ENCODE measurements around the gene FBRS. TPM values are rescaled to one million over a fixed set of nuclear protein-coding genes. Genes with fewer than 3 reads are reported as not detected.

FBRS gene
- polyA plus RNA-seq, 1 experiment, result 5.0 TPM

GRCh38 chr16:30644334-30644830, 13.8 kb upstream of the FBRS start:
- ChIA-PET CTCF (interaction anchor here (0.6 kb wide), 1 partner anchor 33 kb away, joined by 3 read pairs; no protein-coding TSS in a partner anchor), POLR2A (no interaction called here)
- Histone ChIP-seq H3K9me3 (ENCODE audit: control insufficient read depth, insufficient read depth, low read length) (no peaks in the 10 kb centered on the region), H3K4me3 (ENCODE audit: low read depth, low read length) (no peak overlapping the region), H3K27ac (ENCODE audit: low read depth, low read length) (no peak overlapping the region), H3K27me3 (ENCODE audit: control insufficient read depth, insufficient read depth, low read length) (no peaks in the 10 kb centered on the region)
- TF ChIP-seq CTCF (IDR thresholded peaks at IDR 0.05; ENCODE audit: low read depth, low read length), result no peak
- no peak for DNase-seq (ENCODE audit: low read depth, low spot score)

- no peak overlapping the region for H3K4me3 ChIP-seq (ENCODE audit: low read depth, low read length)
- H3K27ac ChIP-seq (ENCODE audit: low read depth, low read length), result no peak overlapping the region
- POLR2A ChIA-PET, result interaction anchor here (0.6 kb wide), 1 partner anchor 82 kb away, joined by 3 read pairs; no protein-coding TSS in a partner anchor
- H3K27me3 ChIP-seq (ENCODE audit: control insufficient read depth, insufficient read depth, low read length), result no peaks in the 10 kb centered on the region
- CTCF ChIA-PET, result interaction anchor here (1.2 kb wide), 1 partner anchor 237 kb away, joined by 3 read pairs; no protein-coding TSS in a partner anchor
- DNase-seq (ENCODE audit: low read depth, low spot score), result no peak
- TF ChIP-seq CTCF (IDR thresholded peaks at IDR 0.05; ENCODE audit: low read depth, low read length), result no peak
- H3K9me3 ChIP-seq (ENCODE audit: control insufficient read depth, insufficient read depth, low read length), result no peaks in the 10 kb centered on the region
Measured at GRCh38 chr16:30645727-30646126, 12.5 kb upstream of the FBRS start.

GRCh38 chr16:30647274-30647571, 11.0 kb upstream of the FBRS start:
- Histone ChIP-seq H3K27me3 (ENCODE audit: control insufficient read depth, insufficient read depth, low read length) (no peaks in the 10 kb centered on the region), H3K9me3 (ENCODE audit: control insufficient read depth, insufficient read depth, low read length) (no peaks in the 10 kb centered on the region; the same call in 1 of the 2 replicates), H3K27ac (ENCODE audit: low read depth, low read length) (no peak overlapping the region), H3K4me3 (ENCODE audit: low read depth, low read length) (no peak overlapping the region)
- TF ChIP-seq CTCF (IDR thresholded peaks at IDR 0.05; ENCODE audit: low read depth, low read length), result no peak
- POLR2A ChIA-PET, result no interaction called here
- DNase-seq (ENCODE audit: low read depth, low spot score), result no peak
- CTCF ChIA-PET, result no interaction called here

GRCh38 chr16:30649725-30650368, 8.4 kb upstream of the FBRS start:
- Histone ChIP-seq H3K9me3 (ENCODE audit: control insufficient read depth, insufficient read depth, low read length) (no peaks in the 10 kb centered on the region; the same call in 1 of the 2 replicates), H3K27ac (ENCODE audit: low read depth, low read length) (peak overlapping the region; percentile 89), H3K27me3 (ENCODE audit: control insufficient read depth, insufficient read depth, low read length) (no peaks in the 10 kb centered on the region), H3K4me3 (ENCODE audit: low read depth, low read length) (peak overlapping the region; percentile 50)
- DNase-seq (ENCODE audit: low read depth, low spot score), result no peak
- POLR2A ChIA-PET, result interaction anchor here (0.5 to 2.2 kb wide), 14 partner anchors 9 to 834 kb away, joined by 3 to 18 read pairs (median 4); partner anchors contain the start of genes FBRS, ITGAL, PAGR1 and SRCAP
- TF ChIP-seq CTCF (IDR thresholded peaks at IDR 0.05; ENCODE audit: low read depth, low read length), result no peak
- CTCF ChIA-PET, result interaction anchor here (0.6 to 1.4 kb wide), 4 partner anchors 16 to 200 kb away, joined by 3 to 6 read pairs (median 4); partner anchors contain the start of gene ZNF747
